Measurements from ENCODE around the gene ANKRD55. TPM values are rescaled to one million over a fixed set of nuclear protein-coding genes. Genes with fewer than 3 reads are reported as not detected.
A peak's percentile ranks its signal among the peaks of the same experiment; 100 is the strongest.

ANKRD55 gene
- total and polyA plus RNA-seq, 9 of the 15 experiments (the other 6 are each of a cell fraction or from before 2014, with no cell fraction given), result 3.4 to 10.6 (median 6.5) TPM

DNA sequence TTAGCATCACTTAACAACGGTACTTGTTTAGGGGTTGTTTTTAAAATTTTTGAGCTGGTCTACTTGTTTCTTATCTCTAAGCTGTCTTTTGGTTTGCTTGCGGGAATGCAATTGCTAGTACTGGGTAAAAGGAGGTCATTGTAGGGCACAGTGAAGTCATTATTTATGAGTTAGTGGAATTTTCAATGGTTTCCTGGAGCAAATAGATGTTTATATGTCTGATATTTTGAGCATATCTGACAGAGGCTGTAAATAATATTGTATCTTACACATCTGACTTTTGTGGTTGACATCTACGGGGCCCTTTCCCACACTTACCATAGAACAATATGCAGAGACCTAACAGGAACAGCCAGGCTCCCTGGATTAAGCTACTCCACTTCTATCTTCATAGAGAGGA, 147.9 kb downstream of the ANKRD55 start (continued):
- peak; percentile 58; the same call in 1 of the 2 replicates for TF ChIP-seq ATF3 (IDR thresholded peaks at IDR 0.05)
- TF ChIP-seq ATF3 (CRISPR knock-in tag; conservative IDR thresholded peaks at IDR 0.05), result no peak
- TF ChIP-seq ETV1 (tag; conservative IDR thresholded peaks at IDR 0.05; ENCODE audit: low read depth), result peak; percentile 54
- TF ChIP-seq SMARCE1 (IDR thresholded peaks at IDR 0.05), result peak; percentile 78; the same call in 1 of the 2 replicates
- no peak for TF ChIP-seq ATF1 (CRISPR knock-in tag; IDR thresholded peaks at IDR 0.05)
- peak; percentile 67 for TF ChIP-seq ATF1 (tag; IDR thresholded peaks at IDR 0.05)
- TF ChIP-seq, protein P1, sequence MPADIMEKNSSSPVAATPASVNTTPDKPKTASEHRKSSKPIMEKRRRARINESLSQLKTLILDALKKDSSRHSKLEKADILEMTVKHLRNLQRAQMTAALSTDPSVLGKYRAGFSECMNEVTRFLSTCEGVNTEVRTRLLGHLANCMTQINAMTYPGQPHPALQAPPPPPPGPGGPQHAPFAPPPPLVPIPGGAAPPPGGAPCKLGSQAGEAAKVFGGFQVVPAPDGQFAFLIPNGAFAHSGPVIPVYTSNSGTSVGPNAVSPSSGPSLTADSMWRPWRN (IDR thresholded peaks at IDR 0.05; ENCODE audit: low read depth), result peak; percentile 91
- TF ChIP-seq, protein P2, sequence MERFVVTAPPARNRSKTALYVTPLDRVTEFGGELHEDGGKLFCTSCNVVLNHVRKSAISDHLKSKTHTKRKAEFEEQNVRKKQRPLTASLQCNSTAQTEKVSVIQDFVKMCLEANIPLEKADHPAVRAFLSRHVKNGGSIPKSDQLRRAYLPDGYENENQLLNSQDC (CRISPR knock-in tag; IDR thresholded peaks at IDR 0.05), result no peak
- peak; percentile 95 for TF ChIP-seq ESRRA (IDR thresholded peaks at IDR 0.05; ENCODE audit: borderline replicate concordance, low read depth)
- TF ChIP-seq, protein P3, sequence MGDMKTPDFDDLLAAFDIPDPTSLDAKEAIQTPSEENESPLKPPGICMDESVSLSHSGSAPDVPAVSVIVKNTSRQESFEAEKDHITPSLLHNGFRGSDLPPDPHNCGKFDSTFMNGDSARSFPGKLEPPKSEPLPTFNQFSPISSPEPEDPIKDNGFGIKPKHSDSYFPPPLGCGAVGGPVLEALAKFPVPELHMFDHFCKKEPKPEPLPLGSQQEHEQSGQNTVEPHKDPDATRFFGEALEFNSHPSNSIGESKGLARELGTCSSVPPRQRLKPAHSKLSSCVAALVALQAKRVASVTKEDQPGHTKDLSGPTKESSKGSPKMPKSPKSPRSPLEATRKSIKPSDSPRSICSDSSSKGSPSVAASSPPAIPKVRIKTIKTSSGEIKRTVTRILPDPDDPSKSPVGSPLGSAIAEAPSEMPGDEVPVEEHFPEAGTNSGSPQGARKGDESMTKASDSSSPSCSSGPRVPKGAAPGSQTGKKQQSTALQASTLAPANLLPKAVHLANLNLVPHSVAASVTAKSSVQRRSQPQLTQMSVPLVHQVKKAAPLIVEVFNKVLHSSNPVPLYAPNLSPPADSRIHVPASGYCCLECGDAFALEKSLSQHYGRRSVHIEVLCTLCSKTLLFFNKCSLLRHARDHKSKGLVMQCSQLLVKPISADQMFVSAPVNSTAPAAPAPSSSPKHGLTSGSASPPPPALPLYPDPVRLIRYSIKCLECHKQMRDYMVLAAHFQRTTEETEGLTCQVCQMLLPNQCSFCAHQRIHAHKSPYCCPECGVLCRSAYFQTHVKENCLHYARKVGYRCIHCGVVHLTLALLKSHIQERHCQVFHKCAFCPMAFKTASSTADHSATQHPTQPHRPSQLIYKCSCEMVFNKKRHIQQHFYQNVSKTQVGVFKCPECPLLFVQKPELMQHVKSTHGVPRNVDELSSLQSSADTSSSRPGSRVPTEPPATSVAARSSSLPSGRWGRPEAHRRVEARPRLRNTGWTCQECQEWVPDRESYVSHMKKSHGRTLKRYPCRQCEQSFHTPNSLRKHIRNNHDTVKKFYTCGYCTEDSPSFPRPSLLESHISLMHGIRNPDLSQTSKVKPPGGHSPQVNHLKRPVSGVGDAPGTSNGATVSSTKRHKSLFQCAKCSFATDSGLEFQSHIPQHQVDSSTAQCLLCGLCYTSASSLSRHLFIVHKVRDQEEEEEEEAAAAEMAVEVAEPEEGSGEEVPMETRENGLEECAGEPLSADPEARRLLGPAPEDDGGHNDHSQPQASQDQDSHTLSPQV (IDR thresholded peaks at IDR 0.05), result no peak
- no peak for TF ChIP-seq ZNF146 (CRISPR knock-in tag; IDR thresholded peaks at IDR 0.05; ENCODE audit: unreplicated experiment)
- TF ChIP-seq HDAC2 (IDR thresholded peaks at IDR 0.05), result peak; percentile 61; the same call in 1 of the 2 replicates
- no peak for TF ChIP-seq RBM17 (IDR thresholded peaks at IDR 0.05; ENCODE audit: borderline replicate concordance, low read depth, low read length)

Data from K562 (cell line).